GM23338 (cell line): Measurements from ENCODE around the gene COL4A2. TPM values are rescaled to one million over a fixed set of nuclear protein-coding genes. Genes with fewer than 3 reads are reported as not detected.

ENCODE experiments used
- ATAC-seq: fragments of 200-7000 bp; cut with Tn5 transposase; 3 replicates; pipeline ENCODE4 v1.9.1; 2020
- DNase-seq: peaks from one replicate; pipeline ENCODE4 v3.0.0-alpha.2; 2015; ENCODE audit warnings: low spot score
- H2AFZ ChIP-seq: fragments of 200-600 bp; sonication (generic); 2 replicates; pipeline ENCODE4 v1.8.0; 2016; ENCODE audit warnings: antibody characterized with exemption, mild to moderate bottlenecking, moderate library complexity
- H3F3A ChIP-seq: fragments of 200-600 bp; sonication (generic); replicated peaks from 2 replicates; pipeline ENCODE4 v1.8.0; 2017; ENCODE audit warnings: antibody characterized with exemption, mixed run types, low read depth
- H3K27ac ChIP-seq: fragments of 200-600 bp; sonication (generic); 2 replicates; pipeline ENCODE4 v1.6.1; 2016; ENCODE audit warnings: low read depth
- H3K27me3 ChIP-seq: fragments of 200-600 bp; sonication (generic); 2 replicates; pipeline ENCODE4 v1.8.0; 2016; ENCODE audit warnings: mild to moderate bottlenecking, mixed run types, moderate library complexity; ENCODE audit not compliant: insufficient read depth
- H3K36me3 ChIP-seq: fragments of 200-600 bp; sonication (generic); 2 replicates; pipeline ENCODE4 v1.8.0; 2016; ENCODE audit warnings: mild to moderate bottlenecking; ENCODE audit not compliant: insufficient read depth
- H3K4me1 ChIP-seq: fragments of 200-600 bp; sonication (generic); 2 replicates; pipeline ENCODE4 v1.8.0; 2016; ENCODE audit warnings: mild to moderate bottlenecking, moderate library complexity; ENCODE audit not compliant: insufficient read depth
- H3K4me2 ChIP-seq: fragments of 200-600 bp; sonication (generic); 2 replicates; pipeline ENCODE4 v1.7.1; 2017; ENCODE audit warnings: mixed run types
- H3K4me3 ChIP-seq: fragments of 200-600 bp; sonication (generic); 2 replicates; pipeline ENCODE4 v1.6.1; 2016; ENCODE audit warnings: mixed run types
- H3K79me2 ChIP-seq: fragments of 200-600 bp; sonication (generic); replicated peaks from 2 replicates; pipeline ENCODE4 v1.8.0; 2017; ENCODE audit warnings: mild to moderate bottlenecking; ENCODE audit not compliant: insufficient read depth
- H3K9me2 ChIP-seq: fragments of 200-600 bp; sonication (generic); 2 replicates; pipeline ENCODE4 v1.8.0; 2017; ENCODE audit not compliant: insufficient read depth
- H4K20me1 ChIP-seq: fragments of 200-600 bp; sonication (generic); replicated peaks from 2 replicates; pipeline ENCODE4 v1.8.0; 2017; ENCODE audit warnings: mild to moderate bottlenecking; ENCODE audit not compliant: insufficient read depth
- H3K27ac Mint-ChIP-seq: 2 replicates; pipeline ENCODE4 v1.8.0; 2020; ENCODE audit warnings: inconsistent platforms, mild to moderate bottlenecking, moderate library complexity, mixed read lengths
- H3K27me3 Mint-ChIP-seq: 3 replicates; pipeline ENCODE4 v1.8.0; 2022; ENCODE audit warnings: low read depth, mild to moderate bottlenecking, moderate library complexity, mixed read lengths, inconsistent platforms; ENCODE audit not compliant: insufficient read depth, poor library complexity
- H3K36me3 Mint-ChIP-seq: 3 replicates; pipeline ENCODE4 v1.8.0; 2021; ENCODE audit warnings: low read depth, mild to moderate bottlenecking, inconsistent platforms, moderate library complexity, mixed read lengths
- H3K4me1 Mint-ChIP-seq: 3 replicates; pipeline ENCODE4 v1.8.0; 2020; ENCODE audit warnings: mild to moderate bottlenecking, inconsistent platforms, mixed read lengths
- H3K4me3 Mint-ChIP-seq: 3 replicates; pipeline ENCODE4 v1.8.0; 2021; ENCODE audit warnings: moderate library complexity, mild to moderate bottlenecking, inconsistent platforms, mixed read lengths
- H3K9me3 Mint-ChIP-seq: 3 replicates; pipeline ENCODE4 v1.8.0; 2020; ENCODE audit warnings: moderate library complexity, mild to moderate bottlenecking, inconsistent platforms, mixed read lengths
- EZH2 ChIP-seq: fragments of 200-600 bp; sonication (generic); IDR thresholded peaks from one replicate; pipeline ENCODE4 v1.8.0; 2017; ENCODE audit warnings: antibody characterized with exemption, mild to moderate bottlenecking, low read depth; ENCODE audit not compliant: unreplicated experiment
- EZH2phosphoT487 ChIP-seq: fragments of 200-600 bp; sonication (generic); IDR thresholded peaks from one replicate; pipeline ENCODE4 v1.8.1; 2018; ENCODE audit warnings: antibody characterized with exemption; ENCODE audit not compliant: unreplicated experiment
- polyA plus RNA-seq: library from polyadenylated mRNA; unstranded; fragments of >200 nt; fragmentation: Nextera tagmentation; extraction: Ambion mirVana; gene quantifications from 2 replicates; pipeline ENCODE4 v1.2.1, GENCODE V29; 2016
- total RNA-seq: library from RNA; depleted of rRNA; stranded (reverse); fragments of >200 nt; shearing (Covaris generic); gene quantifications from 2 replicates; pipeline ENCODE4 v1.2.3, GENCODE V29; 2014
- TF ChIP-seq, protein P1 (sequence below), 2 experiments: fragments of 200-600 bp in 1 of 2; sonication (generic) in 1 of 2; conservative IDR thresholded peaks; 2 replicates each; pipeline versions ENCODE4 v1.5.1 to v1.6.1; 2016 to 2017; ENCODE audit warnings: antibody characterized with exemption in 2 of 2, low read depth in 2 of 2, mild to moderate bottlenecking in 2 of 2, moderate library complexity in 1 of 2
- TF ChIP-seq, protein P2 (sequence below): fragments of 250-450 bp; sonication (Bioruptor Pico); IDR thresholded peaks from 2 replicates; pipeline ENCODE4 v1.5.0; 2020; ENCODE audit warnings: mild to moderate bottlenecking, moderate library complexity
- TF ChIP-seq, protein P3 (sequence below): IDR thresholded peaks from 2 replicates; pipeline ENCODE4 v1.6.1; 2016; ENCODE audit warnings: antibody characterized with exemption

COL4A2 gene
- total and polyA plus RNA-seq, 2 experiments from 2014 or later, result 37.4 to 131 TPM

DNA sequence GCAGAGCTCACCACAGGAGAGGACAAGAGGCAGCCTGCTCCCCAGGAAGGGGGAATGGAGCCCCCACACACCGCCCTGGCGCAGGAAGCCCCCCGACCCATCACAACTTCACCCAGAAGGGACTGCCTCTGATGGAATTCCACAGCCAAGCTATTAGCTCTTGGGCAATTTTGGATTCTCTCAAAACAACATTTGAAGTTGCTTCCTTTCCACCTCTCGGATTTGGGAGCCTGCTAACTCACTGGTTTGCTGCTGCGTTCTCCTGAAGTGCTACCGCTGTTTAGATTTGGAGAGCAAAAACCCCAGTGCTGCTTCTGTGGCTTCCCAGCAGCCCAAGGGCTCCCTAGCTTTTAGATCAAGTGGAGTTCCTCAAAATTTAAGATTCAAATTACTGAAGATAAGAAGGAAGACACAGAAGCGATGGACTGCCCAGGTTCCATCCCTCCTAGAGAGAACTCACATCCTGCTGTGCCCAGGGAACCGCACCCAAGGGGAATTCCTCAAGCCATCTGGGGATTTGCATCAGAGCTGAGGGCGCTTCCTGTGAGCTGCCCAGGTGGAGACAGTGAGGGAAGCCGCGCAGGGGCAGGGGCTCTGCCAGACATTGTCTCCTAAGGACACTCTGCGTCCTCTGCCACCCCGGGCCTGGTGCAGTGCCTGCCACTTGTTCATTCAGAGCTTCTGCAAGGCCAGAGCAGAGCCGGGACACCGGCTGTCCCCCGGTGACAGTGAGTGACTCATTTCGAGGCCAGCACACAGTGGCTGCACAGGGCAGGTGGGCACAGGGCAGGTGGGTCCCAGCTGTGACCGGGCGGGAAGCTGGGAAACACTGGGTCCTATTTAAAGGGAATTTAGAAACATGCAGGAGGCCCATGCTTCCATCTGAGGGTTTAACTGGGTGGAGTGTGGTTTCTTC is 45.7 kb upstream of the COL4A2 start:
- Histone ChIP-seq H4K20me1 (no peaks in the 10 kb centered on the region), H2AFZ (no peak overlapping the region), H3K4me1 (peaks cover 34% of the 10 kb centered on the region), H3F3A (no peaks in the 10 kb centered on the region), H3K27ac (peak overlapping the region; percentile 66; the same call in 1 of the 2 replicates), H3K27me3 (no peaks in the 10 kb centered on the region), H3K9me2 (no peaks in the 10 kb centered on the region), H3K4me2 (peak overlapping the region; percentile 60; the same call in 1 of the 2 replicates), H3K36me3 (no peaks in the 10 kb centered on the region), H3K4me3 (no peak overlapping the region), H3K79me2 (peaks cover 36% of the 10 kb centered on the region)
- H3K9me3 Mint-ChIP-seq, result no peaks in the 10 kb centered on the region
- no peak overlapping the region for H3K4me3 Mint-ChIP-seq
- H3K36me3 Mint-ChIP-seq, result no peaks in the 10 kb centered on the region
- peaks cover 7% of the 10 kb centered on the region for H3K27me3 Mint-ChIP-seq
- ATAC-seq (peak; percentile 78), DNase-seq (peak; percentile 71)
- peaks cover 44% of the 10 kb centered on the region for H3K4me1 Mint-ChIP-seq
- TF ChIP-seq, protein P1, sequence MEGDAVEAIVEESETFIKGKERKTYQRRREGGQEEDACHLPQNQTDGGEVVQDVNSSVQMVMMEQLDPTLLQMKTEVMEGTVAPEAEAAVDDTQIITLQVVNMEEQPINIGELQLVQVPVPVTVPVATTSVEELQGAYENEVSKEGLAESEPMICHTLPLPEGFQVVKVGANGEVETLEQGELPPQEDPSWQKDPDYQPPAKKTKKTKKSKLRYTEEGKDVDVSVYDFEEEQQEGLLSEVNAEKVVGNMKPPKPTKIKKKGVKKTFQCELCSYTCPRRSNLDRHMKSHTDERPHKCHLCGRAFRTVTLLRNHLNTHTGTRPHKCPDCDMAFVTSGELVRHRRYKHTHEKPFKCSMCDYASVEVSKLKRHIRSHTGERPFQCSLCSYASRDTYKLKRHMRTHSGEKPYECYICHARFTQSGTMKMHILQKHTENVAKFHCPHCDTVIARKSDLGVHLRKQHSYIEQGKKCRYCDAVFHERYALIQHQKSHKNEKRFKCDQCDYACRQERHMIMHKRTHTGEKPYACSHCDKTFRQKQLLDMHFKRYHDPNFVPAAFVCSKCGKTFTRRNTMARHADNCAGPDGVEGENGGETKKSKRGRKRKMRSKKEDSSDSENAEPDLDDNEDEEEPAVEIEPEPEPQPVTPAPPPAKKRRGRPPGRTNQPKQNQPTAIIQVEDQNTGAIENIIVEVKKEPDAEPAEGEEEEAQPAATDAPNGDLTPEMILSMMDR (conservative IDR thresholded peaks at IDR 0.05; ENCODE audit: low read depth in 2 of 2), result no peak
- TF ChIP-seq EZH2, result no peak
- TF ChIP-seq, protein P2, sequence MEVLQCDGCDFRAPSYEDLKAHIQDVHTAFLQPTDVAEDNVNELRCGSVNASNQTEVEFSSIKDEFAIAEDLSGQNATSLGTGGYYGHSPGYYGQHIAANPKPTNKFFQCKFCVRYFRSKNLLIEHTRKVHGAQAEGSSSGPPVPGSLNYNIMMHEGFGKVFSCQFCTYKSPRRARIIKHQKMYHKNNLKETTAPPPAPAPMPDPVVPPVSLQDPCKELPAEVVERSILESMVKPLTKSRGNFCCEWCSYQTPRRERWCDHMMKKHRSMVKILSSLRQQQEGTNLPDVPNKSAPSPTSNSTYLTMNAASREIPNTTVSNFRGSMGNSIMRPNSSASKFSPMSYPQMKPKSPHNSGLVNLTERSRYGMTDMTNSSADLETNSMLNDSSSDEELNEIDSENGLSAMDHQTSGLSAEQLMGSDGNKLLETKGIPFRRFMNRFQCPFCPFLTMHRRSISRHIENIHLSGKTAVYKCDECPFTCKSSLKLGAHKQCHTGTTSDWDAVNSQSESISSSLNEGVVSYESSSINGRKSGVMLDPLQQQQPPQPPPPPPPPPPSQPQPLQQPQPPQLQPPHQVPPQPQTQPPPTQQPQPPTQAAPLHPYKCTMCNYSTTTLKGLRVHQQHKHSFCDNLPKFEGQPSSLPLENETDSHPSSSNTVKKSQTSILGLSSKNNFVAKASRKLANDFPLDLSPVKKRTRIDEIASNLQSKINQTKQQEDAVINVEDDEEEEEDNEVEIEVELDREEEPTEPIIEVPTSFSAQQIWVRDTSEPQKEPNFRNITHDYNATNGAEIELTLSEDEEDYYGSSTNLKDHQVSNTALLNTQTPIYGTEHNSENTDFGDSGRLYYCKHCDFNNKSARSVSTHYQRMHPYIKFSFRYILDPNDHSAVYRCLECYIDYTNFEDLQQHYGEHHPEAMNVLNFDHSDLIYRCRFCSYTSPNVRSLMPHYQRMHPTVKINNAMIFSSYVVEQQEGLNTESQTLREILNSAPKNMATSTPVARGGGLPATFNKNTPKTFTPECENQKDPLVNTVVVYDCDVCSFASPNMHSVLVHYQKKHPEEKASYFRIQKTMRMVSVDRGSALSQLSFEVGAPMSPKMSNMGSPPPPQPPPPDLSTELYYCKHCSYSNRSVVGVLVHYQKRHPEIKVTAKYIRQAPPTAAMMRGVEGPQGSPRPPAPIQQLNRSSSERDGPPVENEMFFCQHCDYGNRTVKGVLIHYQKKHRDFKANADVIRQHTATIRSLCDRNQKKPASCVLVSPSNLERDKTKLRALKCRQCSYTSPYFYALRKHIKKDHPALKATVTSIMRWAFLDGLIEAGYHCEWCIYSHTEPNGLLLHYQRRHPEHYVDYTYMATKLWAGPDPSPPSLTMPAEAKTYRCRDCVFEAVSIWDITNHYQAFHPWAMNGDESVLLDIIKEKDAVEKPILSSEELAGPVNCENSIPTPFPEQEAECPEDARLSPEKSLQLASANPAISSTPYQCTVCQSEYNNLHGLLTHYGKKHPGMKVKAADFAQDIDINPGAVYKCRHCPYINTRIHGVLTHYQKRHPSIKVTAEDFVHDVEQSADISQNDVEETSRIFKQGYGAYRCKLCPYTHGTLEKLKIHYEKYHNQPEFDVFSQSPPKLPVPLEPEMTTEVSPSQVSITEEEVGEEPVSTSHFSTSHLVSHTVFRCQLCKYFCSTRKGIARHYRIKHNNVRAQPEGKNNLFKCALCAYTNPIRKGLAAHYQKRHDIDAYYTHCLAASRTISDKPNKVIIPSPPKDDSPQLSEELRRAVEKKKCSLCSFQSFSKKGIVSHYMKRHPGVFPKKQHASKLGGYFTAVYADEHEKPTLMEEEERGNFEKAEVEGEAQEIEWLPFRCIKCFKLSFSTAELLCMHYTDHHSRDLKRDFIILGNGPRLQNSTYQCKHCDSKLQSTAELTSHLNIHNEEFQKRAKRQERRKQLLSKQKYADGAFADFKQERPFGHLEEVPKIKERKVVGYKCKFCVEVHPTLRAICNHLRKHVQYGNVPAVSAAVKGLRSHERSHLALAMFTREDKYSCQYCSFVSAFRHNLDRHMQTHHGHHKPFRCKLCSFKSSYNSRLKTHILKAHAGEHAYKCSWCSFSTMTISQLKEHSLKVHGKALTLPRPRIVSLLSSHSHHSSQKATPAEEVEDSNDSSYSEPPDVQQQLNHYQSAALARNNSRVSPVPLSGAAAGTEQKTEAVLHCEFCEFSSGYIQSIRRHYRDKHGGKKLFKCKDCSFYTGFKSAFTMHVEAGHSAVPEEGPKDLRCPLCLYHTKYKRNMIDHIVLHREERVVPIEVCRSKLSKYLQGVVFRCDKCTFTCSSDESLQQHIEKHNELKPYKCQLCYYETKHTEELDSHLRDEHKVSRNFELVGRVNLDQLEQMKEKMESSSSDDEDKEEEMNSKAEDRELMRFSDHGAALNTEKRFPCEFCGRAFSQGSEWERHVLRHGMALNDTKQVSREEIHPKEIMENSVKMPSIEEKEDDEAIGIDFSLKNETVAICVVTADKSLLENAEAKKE (CRISPR knock-in tag), result no peak
- no peak for TF ChIP-seq EZH2phosphoT487
- TF ChIP-seq, protein P3, sequence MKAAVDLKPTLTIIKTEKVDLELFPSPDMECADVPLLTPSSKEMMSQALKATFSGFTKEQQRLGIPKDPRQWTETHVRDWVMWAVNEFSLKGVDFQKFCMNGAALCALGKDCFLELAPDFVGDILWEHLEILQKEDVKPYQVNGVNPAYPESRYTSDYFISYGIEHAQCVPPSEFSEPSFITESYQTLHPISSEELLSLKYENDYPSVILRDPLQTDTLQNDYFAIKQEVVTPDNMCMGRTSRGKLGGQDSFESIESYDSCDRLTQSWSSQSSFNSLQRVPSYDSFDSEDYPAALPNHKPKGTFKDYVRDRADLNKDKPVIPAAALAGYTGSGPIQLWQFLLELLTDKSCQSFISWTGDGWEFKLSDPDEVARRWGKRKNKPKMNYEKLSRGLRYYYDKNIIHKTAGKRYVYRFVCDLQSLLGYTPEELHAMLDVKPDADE, result no peak
- H3K27ac Mint-ChIP-seq, result peak overlapping the region; percentile 78
